ENCODE results near the gene CPSF4. TPM values are rescaled to one million over a fixed set of nuclear protein-coding genes. Genes with fewer than 3 reads are reported as not detected.

CPSF4 gene
- total RNA-seq, 1 donor from 2014 or later = 40.5 TPM

DNA sequence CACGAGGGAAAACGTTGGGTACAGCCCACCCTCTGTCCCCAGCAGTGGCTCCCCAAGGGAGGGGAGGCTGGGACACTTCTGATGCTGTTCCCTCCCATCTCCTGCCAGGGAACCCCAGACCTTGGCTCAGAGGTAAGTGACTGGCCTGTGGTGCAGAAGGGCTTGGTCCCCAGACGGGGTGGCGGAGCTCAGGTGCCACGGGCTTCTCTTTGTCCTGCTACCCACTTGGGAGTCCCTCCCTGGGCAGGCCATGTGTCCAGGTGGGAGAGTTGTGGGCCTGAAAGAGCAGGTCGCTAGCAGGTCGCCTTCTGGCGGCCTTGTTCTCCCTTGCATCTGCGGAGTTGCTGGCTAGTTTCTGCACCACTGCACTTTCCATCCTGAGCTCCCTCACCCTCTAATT, 17.1 kb downstream of the CPSF4 start:
- DNase-seq (ENCODE audit: low spot score) = no peak
- no peak overlapping the region for H3K4me3 Mint-ChIP-seq (ENCODE audit: unreplicated experiment)

DNA sequence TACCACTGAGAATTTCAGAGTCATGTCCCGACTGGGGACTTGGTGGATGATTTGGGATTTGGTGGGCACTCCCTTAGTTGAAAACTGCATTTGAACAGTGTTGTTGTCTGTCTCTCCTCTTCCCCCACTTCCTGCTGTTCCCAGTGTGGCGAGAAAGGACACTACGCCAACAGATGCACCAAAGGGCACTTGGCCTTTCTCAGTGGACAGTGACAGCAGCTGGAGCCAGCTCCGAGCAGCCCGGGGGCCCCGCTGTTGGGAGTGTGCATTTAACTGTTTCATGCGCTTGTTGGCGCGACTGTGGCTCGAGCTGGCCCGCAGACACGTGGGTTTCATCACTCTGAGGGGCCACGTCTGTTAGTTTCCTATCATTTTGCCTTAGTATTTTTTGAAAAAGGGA, 17.5 kb downstream of the CPSF4 start:
- Mint-ChIP-seq H3K4me3 (ENCODE audit: unreplicated experiment) (no peak overlapping the region), H3K9me3 (ENCODE audit: unreplicated experiment) (no peaks in the 10 kb centered on the region), H3K4me1 (ENCODE audit: unreplicated experiment) (peaks cover 7% of the 10 kb centered on the region), H3K27me3 (ENCODE audit: unreplicated experiment) (peaks cover 7% of the 10 kb centered on the region), H3K27ac (ENCODE audit: unreplicated experiment) (no peak overlapping the region), H3K36me3 (ENCODE audit: low read depth, unreplicated experiment) (peaks cover 40% of the 10 kb centered on the region)
- no peak for DNase-seq (ENCODE audit: low spot score)
- TF ChIP-seq, protein P1, sequence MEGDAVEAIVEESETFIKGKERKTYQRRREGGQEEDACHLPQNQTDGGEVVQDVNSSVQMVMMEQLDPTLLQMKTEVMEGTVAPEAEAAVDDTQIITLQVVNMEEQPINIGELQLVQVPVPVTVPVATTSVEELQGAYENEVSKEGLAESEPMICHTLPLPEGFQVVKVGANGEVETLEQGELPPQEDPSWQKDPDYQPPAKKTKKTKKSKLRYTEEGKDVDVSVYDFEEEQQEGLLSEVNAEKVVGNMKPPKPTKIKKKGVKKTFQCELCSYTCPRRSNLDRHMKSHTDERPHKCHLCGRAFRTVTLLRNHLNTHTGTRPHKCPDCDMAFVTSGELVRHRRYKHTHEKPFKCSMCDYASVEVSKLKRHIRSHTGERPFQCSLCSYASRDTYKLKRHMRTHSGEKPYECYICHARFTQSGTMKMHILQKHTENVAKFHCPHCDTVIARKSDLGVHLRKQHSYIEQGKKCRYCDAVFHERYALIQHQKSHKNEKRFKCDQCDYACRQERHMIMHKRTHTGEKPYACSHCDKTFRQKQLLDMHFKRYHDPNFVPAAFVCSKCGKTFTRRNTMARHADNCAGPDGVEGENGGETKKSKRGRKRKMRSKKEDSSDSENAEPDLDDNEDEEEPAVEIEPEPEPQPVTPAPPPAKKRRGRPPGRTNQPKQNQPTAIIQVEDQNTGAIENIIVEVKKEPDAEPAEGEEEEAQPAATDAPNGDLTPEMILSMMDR (IDR thresholded peaks at IDR 0.05; ENCODE audit: unreplicated experiment) = no peak

More for the DNA sequence above, 17.1 kb downstream of the CPSF4 start:
- Mint-ChIP-seq H3K36me3 (ENCODE audit: low read depth, unreplicated experiment) (peaks cover 43% of the 10 kb centered on the region), H3K27ac (ENCODE audit: unreplicated experiment) (no peak overlapping the region), H3K27me3 (ENCODE audit: unreplicated experiment) (peaks cover 7% of the 10 kb centered on the region), H3K4me1 (ENCODE audit: unreplicated experiment) (peaks cover 7% of the 10 kb centered on the region), H3K9me3 (ENCODE audit: unreplicated experiment) (no peaks in the 10 kb centered on the region)
- TF ChIP-seq, protein P1 (IDR thresholded peaks at IDR 0.05; ENCODE audit: unreplicated experiment) = no peak

DNA sequence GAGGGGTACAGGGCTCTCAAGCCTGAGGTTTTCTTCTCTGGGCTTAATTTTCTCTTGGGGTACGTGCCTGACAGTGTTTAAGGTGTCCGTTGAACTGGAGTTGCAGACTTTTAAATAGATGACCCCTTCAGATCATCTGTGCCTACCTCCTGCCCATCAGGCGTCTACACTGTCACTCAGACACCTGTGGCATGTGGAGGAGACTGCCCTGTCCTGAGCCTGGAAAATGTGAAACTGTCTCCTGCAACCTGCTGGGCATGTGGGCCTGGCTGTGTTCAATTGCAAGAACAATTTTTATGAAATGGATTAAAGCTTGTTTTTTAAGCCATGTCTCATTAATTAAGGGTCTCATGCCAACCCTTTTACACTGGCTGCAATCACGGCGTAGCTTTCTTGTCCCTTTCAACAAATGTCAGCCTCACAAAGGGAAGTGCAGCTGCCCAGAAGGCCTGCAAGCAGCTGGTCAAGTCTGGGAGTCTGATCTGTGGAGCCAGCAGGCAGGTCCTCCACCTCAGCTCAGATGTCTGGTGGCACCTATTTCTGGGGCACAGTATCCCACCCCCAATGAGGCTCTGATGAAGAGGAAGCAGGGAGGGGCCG, 18.4 kb downstream of the CPSF4 start:
- Mint-ChIP-seq H3K4me1 (ENCODE audit: unreplicated experiment) (peaks cover 7% of the 10 kb centered on the region), H3K9me3 (ENCODE audit: unreplicated experiment) (no peaks in the 10 kb centered on the region), H3K27ac (ENCODE audit: unreplicated experiment) (no peak overlapping the region), H3K27me3 (ENCODE audit: unreplicated experiment) (peaks cover 7% of the 10 kb centered on the region), H3K4me3 (ENCODE audit: unreplicated experiment) (peak overlapping the region; percentile 59), H3K36me3 (ENCODE audit: low read depth, unreplicated experiment) (peaks cover 40% of the 10 kb centered on the region)
- no peak for DNase-seq (ENCODE audit: low spot score)
- TF ChIP-seq, protein P1 (IDR thresholded peaks at IDR 0.05; ENCODE audit: unreplicated experiment) = no peak

DNA sequence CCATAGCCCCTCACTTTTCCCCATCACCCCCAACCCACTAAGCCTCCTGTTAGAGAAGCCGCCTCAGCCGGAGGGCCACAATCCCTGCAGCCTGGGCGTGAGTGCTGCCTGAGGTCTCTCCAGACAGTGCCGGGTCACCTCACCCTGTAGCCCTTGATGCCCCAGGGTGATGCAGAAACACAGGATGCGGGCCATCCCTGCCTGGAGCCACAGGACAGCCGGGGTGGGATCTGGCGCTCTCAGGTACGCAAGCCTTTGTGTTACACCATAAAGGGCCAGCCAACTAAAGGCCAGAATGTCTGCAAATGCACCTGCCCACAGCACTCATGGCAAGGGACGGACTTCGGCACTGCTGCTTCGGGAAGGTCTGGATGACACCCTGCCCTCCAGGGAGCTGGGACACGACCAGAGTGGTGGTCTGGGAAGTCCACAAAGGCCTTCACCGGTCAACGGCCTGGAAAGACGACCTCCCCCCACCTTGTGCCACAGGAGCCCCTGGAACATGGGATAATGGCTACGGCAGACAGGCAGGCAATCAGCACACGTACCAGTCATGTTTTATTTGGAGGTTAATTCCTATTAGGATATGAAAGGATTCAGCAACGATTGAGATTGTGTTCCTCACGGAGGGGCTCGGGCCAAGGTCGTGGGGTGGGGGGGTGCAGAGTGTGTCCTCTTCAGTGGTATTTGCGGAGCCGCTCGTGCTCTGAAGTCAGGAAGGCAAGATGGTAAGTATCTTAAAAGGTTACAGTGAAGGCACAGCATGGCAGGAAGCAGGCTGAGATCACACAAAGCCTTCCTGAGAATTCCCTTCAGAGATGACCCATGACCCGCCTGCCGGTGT, 19.1 kb downstream of the CPSF4 start:
- Mint-ChIP-seq H3K9me3 (ENCODE audit: unreplicated experiment) (no peaks in the 10 kb centered on the region), H3K27ac (ENCODE audit: unreplicated experiment) (peak overlapping the region; percentile 72), H3K4me1 (ENCODE audit: unreplicated experiment) (peaks cover 7% of the 10 kb centered on the region), H3K36me3 (ENCODE audit: low read depth, unreplicated experiment) (peaks cover 42% of the 10 kb centered on the region), H3K27me3 (ENCODE audit: unreplicated experiment) (peaks cover 7% of the 10 kb centered on the region), H3K4me3 (ENCODE audit: unreplicated experiment) (no peak overlapping the region)
- TF ChIP-seq, protein P1 (IDR thresholded peaks at IDR 0.05; ENCODE audit: unreplicated experiment) = no peak
- DNase-seq (ENCODE audit: low spot score) = no peak

DNA sequence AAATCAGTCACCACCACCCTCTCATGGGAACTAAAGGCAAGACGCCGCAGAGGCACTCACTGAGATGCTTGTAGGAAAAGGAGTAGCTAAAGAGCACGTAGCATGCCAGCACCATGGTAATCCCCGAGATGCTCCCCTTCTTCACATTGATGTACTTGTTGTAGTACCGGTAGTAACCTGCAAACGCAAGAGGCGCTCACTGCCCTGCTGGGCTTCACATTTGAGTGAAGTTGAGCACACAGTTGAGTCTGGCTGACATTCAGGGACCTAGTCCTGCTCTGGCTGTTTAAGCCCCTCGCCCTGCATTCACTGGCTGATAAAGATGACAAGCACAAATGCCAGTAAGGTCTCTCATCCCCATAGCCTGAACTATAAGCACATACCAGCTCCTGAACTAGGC, 20.3 kb downstream of the CPSF4 start:
- peaks cover 11% of the 10 kb centered on the region for H3K4me1 Mint-ChIP-seq (ENCODE audit: unreplicated experiment)
- H3K36me3 Mint-ChIP-seq (ENCODE audit: low read depth, unreplicated experiment) = peaks cover 41% of the 10 kb centered on the region
- DNase-seq (ENCODE audit: low spot score) = peak; percentile 22
- no peaks in the 10 kb centered on the region for H3K9me3 Mint-ChIP-seq (ENCODE audit: unreplicated experiment)
- peak overlapping the region; percentile 21 for H3K4me3 Mint-ChIP-seq (ENCODE audit: unreplicated experiment)
- no peak overlapping the region for H3K27ac Mint-ChIP-seq (ENCODE audit: unreplicated experiment)
- H3K27me3 Mint-ChIP-seq (ENCODE audit: unreplicated experiment) = peaks cover 7% of the 10 kb centered on the region
- TF ChIP-seq, protein P1 (IDR thresholded peaks at IDR 0.05; ENCODE audit: unreplicated experiment) = peak; percentile 34
